Activated CD4-positive, alpha-beta memory T cell treated with anti-CD3 and anti-CD28 coated beads, Interleukin-2, amount 10 ng/mL, durations not matched to agents 7 days and 5 days (primary cell): Measurements from ENCODE around the gene SPRN. TPM values are rescaled to one million over a fixed set of nuclear protein-coding genes. Genes with fewer than 3 reads are reported as not detected.
A peak's percentile ranks its signal among the peaks of the same experiment; 100 is the strongest.
"Not testable (repeated sequence)": the region's sequence is repeated elsewhere in the genome, so short reads cannot be mapped to it uniquely, and the experiment has no call there.

Experiments
- CTCF ChIA-PET: fragments of 350-600 bp; sonication (Branson Sonifier 250); formaldehyde crosslinking; loops from one replicate; lab custom pipeline; 2021; ENCODE audit warnings: antibody characterized with exemption, inconsistent platforms; lab: Charles Lee
- POLR2A ChIA-PET: fragments of 350-600 bp; sonication (Branson Sonifier 250); formaldehyde crosslinking; loops from one replicate; lab custom pipeline; 2021; ENCODE audit warnings: antibody characterized with exemption; lab: Charles Lee
- DNase-seq: peaks from one replicate; pipeline ENCODE4 v3.0.0-alpha.2; 2020
- H3K27ac Mint-ChIP-seq: one replicate; pipeline ENCODE4 v1.8.0; 2021; ENCODE audit warnings: mild to moderate bottlenecking, mixed read lengths
- H3K27me3 Mint-ChIP-seq: one replicate; pipeline ENCODE4 v1.8.0; 2021; ENCODE audit warnings: mixed read lengths
- H3K36me3 Mint-ChIP-seq: one replicate; pipeline ENCODE4 v1.8.0; 2021; ENCODE audit warnings: low read depth, mixed read lengths
- H3K4me1 Mint-ChIP-seq: one replicate; pipeline ENCODE4 v1.8.0; 2021; ENCODE audit warnings: mixed read lengths
- H3K4me3 Mint-ChIP-seq: one replicate; pipeline ENCODE4 v1.8.0; 2021; ENCODE audit warnings: mild to moderate bottlenecking, mixed read lengths
- H3K9me3 Mint-ChIP-seq: one replicate; pipeline ENCODE4 v1.8.0; 2021; ENCODE audit warnings: mixed read lengths
- total RNA-seq, 2 experiments: library from RNA; stranded (reverse); gene quantifications; one replicate each; pipeline ENCODE4 v1.2.3, GENCODE V29; 2021

Gene SPRN
- total RNA-seq, 2 experiments from 2014 or later = not detected

DNA sequence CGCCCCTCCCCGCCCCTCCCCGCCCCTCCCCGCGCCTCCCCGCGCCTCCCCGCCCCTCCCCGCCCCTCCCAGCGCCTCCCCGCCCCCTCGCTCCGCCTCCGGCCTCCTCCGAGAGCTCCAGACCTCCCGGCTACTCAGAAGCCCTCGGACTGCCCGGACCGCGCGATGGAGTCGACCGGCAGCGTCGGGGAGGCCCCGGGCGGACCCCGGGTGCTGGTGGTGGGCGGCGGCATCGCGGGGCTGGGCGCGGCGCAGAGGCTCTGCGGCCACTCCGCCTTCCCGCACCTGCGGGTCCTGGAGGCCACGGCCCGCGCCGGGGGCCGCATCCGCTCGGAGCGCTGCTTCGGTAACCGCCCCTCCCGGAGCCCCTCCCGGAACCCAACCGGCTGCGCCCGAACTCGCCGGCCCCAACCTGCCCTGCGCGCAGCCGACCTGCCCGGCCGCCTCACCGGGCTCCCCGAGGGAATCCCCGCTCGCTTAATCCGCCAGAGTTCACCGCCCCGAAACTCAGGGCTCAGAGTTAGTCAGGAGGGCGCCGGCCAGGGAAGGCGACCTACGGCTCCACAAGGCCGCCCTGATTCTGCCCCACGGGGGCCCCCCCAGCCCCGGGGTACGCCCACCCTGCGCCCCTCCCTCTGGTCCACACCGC, 45.1 kb downstream of the SPRN start, which contains the start of gene PAOX:
PAOX (plus strand) TSS at position 111 of the 649 bp plus-strand sequence; CDS start at position 166, 55 bp downstream.
- DNase-seq = peak; percentile 58
- H3K27ac Mint-ChIP-seq = peak within 1 kb of the TSS; percentile 35
- ChIA-PET POLR2A (interaction anchor here (1.1 to 6.2 kb wide), 3 partner anchors 11 to 26 kb away, joined by 3 to 68 read pairs (median 8); partner anchors contain the start of gene FUOM), CTCF (interaction anchor here (1.4 kb wide), 1 partner anchor 9 kb away, joined by 3 read pairs; no protein-coding TSS in a partner anchor)
- H3K27me3 Mint-ChIP-seq = peaks cover 7% of the 10 kb centered on the region
- H3K9me3 Mint-ChIP-seq = no peaks in the 10 kb centered on the region
- peaks cover 14% of the 10 kb centered on the region for H3K4me1 Mint-ChIP-seq
- H3K36me3 Mint-ChIP-seq = no peaks in the 10 kb centered on the region
- peak within 1 kb of the TSS; percentile 77 for H3K4me3 Mint-ChIP-seq

DNA sequence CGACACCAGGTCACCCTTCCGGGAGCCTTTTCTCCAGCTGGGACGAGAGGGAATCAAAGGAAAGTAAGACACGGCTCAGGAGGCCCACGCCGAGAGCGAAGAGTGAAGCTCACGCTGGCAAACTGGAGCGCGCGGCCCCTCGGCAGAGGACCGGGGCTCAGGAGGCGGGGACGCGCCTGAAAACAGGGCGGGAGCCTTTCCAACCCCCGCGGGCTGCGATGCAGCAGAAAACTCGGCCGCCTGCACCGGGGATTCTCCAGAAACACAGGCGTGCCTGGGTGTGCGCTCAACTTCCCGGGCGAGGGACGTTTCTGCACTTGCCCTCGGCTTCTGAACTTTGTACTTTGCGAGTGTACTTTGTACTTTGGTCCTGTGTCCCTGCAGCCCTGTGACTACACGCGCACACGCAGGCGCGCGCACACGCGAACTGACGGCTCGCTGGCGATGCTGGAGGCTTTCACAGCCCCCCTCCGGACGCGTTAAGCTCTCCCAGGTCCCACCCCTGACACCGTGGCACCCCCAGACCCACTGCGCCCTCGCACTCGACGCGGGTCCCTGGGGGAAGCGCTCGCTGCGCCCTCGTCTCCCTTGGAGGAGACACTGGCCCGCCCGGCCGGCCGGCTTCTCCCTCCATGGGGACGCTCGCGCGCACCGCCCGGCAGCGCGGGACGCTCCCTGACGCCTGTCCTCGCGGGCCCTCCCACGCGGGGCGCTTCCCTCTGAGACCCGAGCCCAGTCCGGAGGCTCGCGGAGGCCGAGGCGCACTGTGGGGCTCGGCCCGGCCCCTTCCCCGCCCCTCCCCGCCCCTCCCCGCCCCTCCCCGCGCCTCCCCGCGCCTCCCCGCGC, 46.0 kb downstream of the SPRN start:
- ChIA-PET POLR2A (interaction anchor here (1.1 to 6.2 kb wide), 3 partner anchors 12 to 25 kb away, joined by 3 to 68 read pairs (median 8); partner anchors contain the start of gene FUOM), CTCF (interaction anchor here (1.2 to 1.4 kb wide), 3 partner anchors 9 to 12 kb away, joined by 3 to 4 read pairs (median 3); no protein-coding TSS in a partner anchor)
- DNase-seq = peak; percentile 63
- Mint-ChIP-seq H3K4me1 (peaks cover 18% of the 10 kb centered on the region), H3K9me3 (no peaks in the 10 kb centered on the region), H3K27ac (peak overlapping the region; percentile 35), H3K27me3 (peaks cover 8% of the 10 kb centered on the region), H3K36me3 (no peaks in the 10 kb centered on the region), H3K4me3 (peak overlapping the region; percentile 77)

DNA sequence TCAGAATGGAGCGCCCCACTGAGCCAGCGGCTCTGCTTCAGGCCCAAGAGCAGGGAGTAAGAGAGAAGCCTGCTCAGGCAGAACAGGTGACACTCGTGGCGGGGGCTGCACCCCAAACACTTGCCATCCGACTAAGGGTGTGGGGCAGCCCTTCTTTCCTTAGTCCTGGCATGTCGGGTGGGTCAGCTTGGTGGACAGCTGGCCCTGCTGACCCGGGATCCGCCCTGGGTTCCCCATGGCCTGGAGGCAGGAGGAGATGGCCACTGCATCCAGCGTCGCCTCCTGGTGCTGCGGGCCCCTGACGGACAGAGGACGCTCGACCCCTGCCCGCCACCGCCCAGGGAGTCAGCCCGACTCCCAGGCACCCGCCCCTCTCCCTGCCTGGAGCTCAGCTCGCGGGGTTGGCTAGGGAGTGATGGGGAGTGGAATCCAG, 46.6 kb downstream of the SPRN start:
- no peaks in the 10 kb centered on the region for H3K36me3 Mint-ChIP-seq
- ChIA-PET POLR2A (interaction anchor here (1.1 to 6.2 kb wide), 3 partner anchors 13 to 24 kb away, joined by 3 to 68 read pairs (median 8); partner anchors contain the start of gene FUOM), CTCF (interaction anchor here (1.2 to 1.4 kb wide), 3 partner anchors 9 to 12 kb away, joined by 3 to 4 read pairs (median 3); no protein-coding TSS in a partner anchor)
- H3K4me1 Mint-ChIP-seq = peaks cover 19% of the 10 kb centered on the region
- H3K27me3 Mint-ChIP-seq = peaks cover 8% of the 10 kb centered on the region
- DNase-seq = no peak
- H3K9me3 Mint-ChIP-seq = no peaks in the 10 kb centered on the region
- H3K4me3 Mint-ChIP-seq = peak overlapping the region; percentile 77
- no peak overlapping the region for H3K27ac Mint-ChIP-seq

DNA sequence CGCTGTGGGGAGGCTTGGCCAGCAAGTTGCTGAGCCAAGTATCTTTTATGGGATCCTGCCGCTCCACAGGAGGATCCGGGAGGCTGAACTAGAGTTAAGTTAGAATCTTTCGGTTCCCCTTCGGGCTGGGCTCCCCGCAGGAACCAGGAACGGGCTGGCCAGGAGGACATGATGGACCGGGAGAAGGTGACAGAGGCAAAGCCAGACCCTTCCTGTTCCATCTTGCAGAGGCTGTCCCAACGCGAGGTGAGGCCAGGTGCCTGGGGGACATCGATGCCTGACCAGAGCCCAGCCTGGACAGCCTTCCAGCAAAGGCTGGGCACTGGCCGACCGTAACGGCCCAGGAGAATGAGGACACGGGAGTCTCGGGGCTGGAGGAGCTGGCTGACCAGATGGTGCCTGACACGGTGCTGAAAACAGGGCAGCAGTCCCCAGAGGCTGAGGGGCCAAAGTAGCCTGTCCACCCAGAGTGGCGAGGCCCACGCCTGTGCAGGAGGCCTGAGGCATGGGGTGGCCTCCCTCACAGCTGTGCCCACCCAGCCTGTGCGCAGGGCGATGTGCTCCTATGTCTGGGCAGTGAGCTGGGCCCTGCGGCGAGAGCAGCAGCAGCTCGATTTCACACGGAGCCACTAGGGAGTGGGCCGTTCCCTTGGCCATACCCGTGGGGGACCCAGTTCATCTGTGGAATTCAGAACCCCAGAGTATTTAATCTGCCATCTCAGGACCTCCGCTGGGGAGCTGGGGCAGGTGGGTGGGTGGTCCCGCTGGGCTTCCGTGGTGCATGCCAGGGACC, 47.2 kb downstream of the SPRN start:
- no peak for DNase-seq
- Mint-ChIP-seq H3K27me3 (peaks cover 8% of the 10 kb centered on the region), H3K27ac (no peak overlapping the region), H3K4me3 (peak overlapping the region; percentile 46), H3K9me3 (no peaks in the 10 kb centered on the region), H3K4me1 (peaks cover 19% of the 10 kb centered on the region), H3K36me3 (no peaks in the 10 kb centered on the region)
- CTCF ChIA-PET = interaction anchor here (1.2 to 1.4 kb wide), 3 partner anchors 10 to 13 kb away, joined by 3 to 4 read pairs (median 3); no protein-coding TSS in a partner anchor
- POLR2A ChIA-PET = interaction anchor here (2.4 to 6.2 kb wide), 2 partner anchors 13 to 19 kb away, joined by 8 to 68 read pairs; partner anchors contain the start of gene FUOM

DNA sequence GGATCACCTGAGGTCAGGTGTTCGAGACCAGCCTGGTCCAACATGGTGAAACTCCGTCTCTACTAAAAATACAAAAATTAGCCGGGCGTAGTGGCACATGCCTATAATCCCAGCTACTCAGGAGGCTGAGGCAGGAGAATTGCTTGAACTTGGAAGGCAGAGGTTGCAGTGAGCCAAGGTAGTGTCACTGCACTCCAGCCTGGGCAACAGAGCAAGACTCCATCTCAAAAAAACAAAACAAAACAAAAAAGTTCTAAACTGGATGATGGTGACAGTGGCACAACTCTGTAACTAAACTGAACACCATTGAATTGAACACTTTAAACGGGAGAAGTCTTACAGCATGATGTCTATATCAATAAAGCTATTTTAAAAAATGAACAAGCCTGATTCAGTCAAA, 48.2 kb downstream of the SPRN start:
- CTCF ChIA-PET, H3K27ac Mint-ChIP-seq, DNase-seq, H3K27me3 Mint-ChIP-seq, H3K36me3 Mint-ChIP-seq, H3K9me3 Mint-ChIP-seq: not testable (repeated sequence)
- POLR2A ChIA-PET = interaction anchor here (6.2 kb wide), 1 partner anchor 14 kb away, joined by 68 read pairs; no protein-coding TSS in a partner anchor
- Mint-ChIP-seq H3K4me3 (peak overlapping the region; percentile 46), H3K4me1 (peaks cover 24% of the 10 kb centered on the region)

DNA sequence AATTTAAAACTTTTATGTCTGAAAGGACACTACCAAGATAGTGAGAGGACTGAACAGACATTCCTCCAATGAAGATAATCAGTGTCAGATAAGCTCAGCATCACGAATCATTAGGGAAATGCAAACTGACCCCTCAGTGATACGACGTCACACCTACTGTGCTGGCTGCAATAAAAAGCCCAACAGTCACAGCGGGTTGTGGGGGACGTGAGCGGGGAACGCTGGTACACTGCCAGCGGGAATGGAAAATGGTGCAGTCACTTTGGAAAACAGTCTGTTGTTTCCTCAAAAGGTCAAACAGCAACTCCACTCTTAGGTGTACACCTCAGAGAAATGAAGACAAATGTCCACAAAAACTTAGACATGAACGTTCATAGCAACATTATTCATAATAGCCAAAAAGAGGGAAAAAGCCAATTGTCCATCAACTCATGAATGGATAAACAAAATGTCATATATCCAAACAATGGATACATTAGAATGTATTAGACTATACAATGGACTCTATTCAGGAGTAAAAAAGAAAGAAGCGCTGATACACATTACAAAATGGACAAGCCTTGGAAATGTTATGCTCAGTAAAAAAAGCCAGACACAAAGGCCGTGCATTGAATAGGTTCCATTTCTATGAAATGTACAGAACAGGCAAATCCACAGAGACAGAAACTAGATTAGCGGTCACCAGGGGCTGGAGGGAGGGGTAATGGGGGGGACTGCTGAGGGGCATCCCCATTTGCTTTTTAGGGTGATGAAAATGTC, 48.9 kb downstream of the SPRN start:
- Mint-ChIP-seq H3K9me3 (no peaks in the 10 kb centered on the region), H3K27ac (no peak overlapping the region), H3K4me3 (no peak overlapping the region), H3K36me3 (no peaks in the 10 kb centered on the region), H3K4me1 (peaks cover 24% of the 10 kb centered on the region), H3K27me3 (peaks cover 8% of the 10 kb centered on the region)
- CTCF ChIA-PET = no interaction called here
- POLR2A ChIA-PET = interaction anchor here (0.7 to 6.2 kb wide), 2 partner anchors 15 to 23 kb away, joined by 3 to 68 read pairs; no protein-coding TSS in a partner anchor
- no peak for DNase-seq

DNA sequence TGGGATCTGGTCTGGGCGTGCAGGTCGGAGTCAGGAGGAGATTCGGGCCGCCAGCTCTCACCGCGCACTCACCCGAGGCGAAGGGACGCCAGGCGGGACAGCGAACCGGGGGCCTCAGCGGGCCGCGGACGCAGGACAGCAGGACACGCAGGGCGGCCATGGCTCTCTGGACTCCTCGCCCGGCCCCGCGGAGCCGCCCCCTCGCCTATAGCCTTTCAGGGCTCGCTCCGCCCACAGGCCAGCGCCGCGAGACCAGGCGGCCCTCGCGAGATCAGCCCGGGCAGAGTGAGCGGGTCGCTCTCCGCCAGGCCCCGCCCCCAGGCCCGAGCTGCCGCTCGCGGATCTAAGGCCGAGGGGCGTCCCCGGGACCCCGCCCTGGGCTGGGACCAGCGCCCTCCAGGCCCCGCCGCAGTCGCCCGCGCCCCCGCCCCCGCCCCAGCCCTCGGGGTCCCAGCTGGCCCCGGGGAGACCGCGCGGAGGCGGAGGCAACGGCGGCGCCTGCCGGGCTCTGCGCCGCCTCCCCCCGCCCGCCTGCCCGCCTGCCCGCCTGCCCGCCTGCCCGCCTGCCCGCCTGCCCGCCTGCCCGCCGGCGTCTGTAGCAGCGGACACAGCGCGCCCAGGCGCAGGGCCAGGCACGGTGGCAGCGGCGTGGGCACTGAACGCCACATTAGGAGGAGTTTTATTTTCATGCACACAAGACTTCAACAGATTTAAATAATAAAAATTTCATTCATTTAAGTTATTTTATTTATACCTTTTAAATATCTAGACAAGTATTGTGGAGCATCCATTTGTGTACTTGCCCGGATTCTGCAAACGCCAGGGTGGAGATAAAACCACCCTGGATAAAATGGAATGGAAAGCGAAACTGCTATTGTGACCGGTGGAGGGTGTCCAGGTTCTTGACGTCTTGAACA, 51.0 kb downstream of the SPRN start, which contains the start of gene ECHS1:
ECHS1 (minus strand) TSS at position 181 of the 917 bp plus-strand sequence; CDS start at position 160, 21 bp downstream.
- DNase-seq = peak; percentile 96
- peak within 1 kb of the TSS; percentile 21 for H3K27ac Mint-ChIP-seq
- no peaks in the 10 kb centered on the region for H3K9me3 Mint-ChIP-seq
- H3K36me3 Mint-ChIP-seq = peaks cover 4% of the 10 kb centered on the region
- peaks cover 24% of the 10 kb centered on the region for H3K4me1 Mint-ChIP-seq
- CTCF ChIA-PET = interaction anchor here (0.6 to 1.0 kb wide), 2 partner anchors 17 to 44 kb away, joined by 3 read pairs; no protein-coding TSS in a partner anchor
- POLR2A ChIA-PET = interaction anchor here (1.0 to 1.8 kb wide), 7 partner anchors 12 to 21 kb away, joined by 3 to 12 read pairs (median 5); partner anchors contain the start of genes FUOM and MTG1
- H3K4me3 Mint-ChIP-seq = peak within 1 kb of the TSS; percentile 73
- H3K27me3 Mint-ChIP-seq = peaks cover 8% of the 10 kb centered on the region

DNA sequence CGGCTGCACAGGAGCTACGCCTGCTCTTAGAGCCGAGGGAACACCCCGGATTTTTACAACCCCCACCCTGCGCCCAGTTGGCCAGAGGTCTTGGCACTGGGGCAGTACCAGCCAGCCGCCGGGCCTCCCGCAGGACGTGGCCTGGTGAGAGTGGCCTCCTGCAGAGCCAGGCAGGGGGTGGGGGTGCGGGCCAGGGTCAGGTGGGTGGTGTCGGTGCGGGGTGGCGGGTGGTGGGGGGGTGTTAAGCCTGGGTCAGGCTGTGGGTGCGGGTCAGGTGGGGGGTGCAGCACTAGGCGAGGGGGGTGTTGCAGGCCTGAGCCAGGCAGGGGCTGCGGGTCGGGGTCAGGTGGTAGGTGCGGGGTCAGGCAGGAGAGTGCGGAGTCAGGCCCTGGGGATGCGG, 51.9 kb downstream of the SPRN start:
- H3K4me1 Mint-ChIP-seq = peaks cover 24% of the 10 kb centered on the region
- no peak for DNase-seq
- CTCF ChIA-PET = no interaction called here
- H3K9me3 Mint-ChIP-seq = no peaks in the 10 kb centered on the region
- H3K27me3 Mint-ChIP-seq = peaks cover 8% of the 10 kb centered on the region
- H3K27ac Mint-ChIP-seq = no peak overlapping the region
- peaks cover 4% of the 10 kb centered on the region for H3K36me3 Mint-ChIP-seq
- POLR2A ChIA-PET = interaction anchor here (1.0 to 1.8 kb wide), 6 partner anchors 15 to 22 kb away, joined by 3 to 12 read pairs (median 5); partner anchors contain the start of genes FUOM and MTG1
- peak overlapping the region; percentile 72 for H3K4me3 Mint-ChIP-seq
